Smooth muscle cell (in vitro differentiated cells): ENCODE measurements around the gene NR4A1. TPM values are rescaled to one million over a fixed set of nuclear protein-coding genes. Genes with fewer than 3 reads are reported as not detected.
A peak's percentile ranks its signal among the peaks of the same experiment; 100 is the strongest.

ENCODE experiments used
- DNase-seq: peaks from one replicate; lab custom pipeline; 2025; ENCODE audit not compliant: unreplicated experiment; lab: John Stamatoyannopoulos, UW
- H2AFZ ChIP-seq: fragments of 200-600 bp; sonication (generic); 2 replicates; pipeline ENCODE4 v1.6.0; 2016; ENCODE audit warnings: antibody characterized with exemption, low read depth, mild to moderate bottlenecking
- H3F3A ChIP-seq: fragments of 200-600 bp; sonication (generic); 2 replicates; pipeline ENCODE4 v1.6.0; 2017; ENCODE audit warnings: antibody characterized with exemption, low read depth
- H3K27ac ChIP-seq: fragments of 200-600 bp; sonication (generic); 2 replicates; pipeline ENCODE4 v1.5.1; 2016; ENCODE audit warnings: low read depth, mild to moderate bottlenecking
- H3K27me3 ChIP-seq: fragments of 200-600 bp; sonication (generic); 2 replicates; pipeline ENCODE4 v1.6.1; 2016; ENCODE audit warnings: low read depth, mild to moderate bottlenecking
- H3K36me3 ChIP-seq: fragments of 200-600 bp; sonication (generic); 2 replicates; pipeline ENCODE4 v1.5.1; 2016; ENCODE audit warnings: low read depth
- H3K4me1 ChIP-seq: fragments of 200-600 bp; sonication (generic); 2 replicates; pipeline ENCODE4 v1.5.1; 2016; ENCODE audit warnings: low read depth
- H3K4me2 ChIP-seq: fragments of 200-600 bp; sonication (generic); 2 replicates; pipeline ENCODE4 v1.6.0; 2016; ENCODE audit warnings: mild to moderate bottlenecking
- H3K4me3 ChIP-seq: fragments of 200-600 bp; sonication (generic); 2 replicates; pipeline ENCODE4 v1.5.1; 2016; ENCODE audit warnings: mild to moderate bottlenecking
- H3K79me2 ChIP-seq: fragments of 200-600 bp; sonication (generic); 2 replicates; pipeline ENCODE4 v1.6.0; 2016; ENCODE audit warnings: low read depth, mild to moderate bottlenecking
- H3K9ac ChIP-seq: fragments of 200-600 bp; sonication (generic); 2 replicates; pipeline ENCODE4 v1.6.0; 2016; ENCODE audit warnings: low read depth
- H3K9me3 ChIP-seq: fragments of 200-600 bp; sonication (generic); replicated peaks from 2 replicates; pipeline ENCODE4 v1.5.1; 2016; ENCODE audit warnings: low read depth
- H4K20me1 ChIP-seq: fragments of 200-600 bp; sonication (generic); 2 replicates; pipeline ENCODE4 v1.6.0; 2016; ENCODE audit warnings: low read depth
- WGBS: methylation state at CpG from one replicate; pipeline ENCODE4 v1.1.7; 2016; ENCODE audit warnings: low lambda C conversion rate; 5-methylcytosine and 5-hydroxymethylcytosine counted together
- polyA plus RNA-seq: library from polyadenylated mRNA; unstranded; fragments of >200 nt; fragmentation: Nextera tagmentation; extraction: Ambion mirVana; gene quantifications from 2 replicates; pipeline ENCODE4 v1.2.1, GENCODE V29; 2016
- total RNA-seq: library from RNA; depleted of rRNA; stranded (reverse); fragments of >200 nt; gene quantifications from 2 replicates; pipeline ENCODE4 v1.2.3, GENCODE V29; 2014
- TF ChIP-seq, protein P1 (sequence below): fragments of 200-600 bp; sonication (generic); IDR thresholded peaks from 2 replicates; pipeline ENCODE4 v1.5.1; 2017; ENCODE audit warnings: borderline replicate concordance, mild to moderate bottlenecking, antibody characterized with exemption; ENCODE audit not compliant: insufficient read depth, poor library complexity, severe bottlenecking

The NR4A1 gene
- total and polyA plus RNA-seq, 2 experiments from 2014 or later: 182 to 634 TPM

DNA sequence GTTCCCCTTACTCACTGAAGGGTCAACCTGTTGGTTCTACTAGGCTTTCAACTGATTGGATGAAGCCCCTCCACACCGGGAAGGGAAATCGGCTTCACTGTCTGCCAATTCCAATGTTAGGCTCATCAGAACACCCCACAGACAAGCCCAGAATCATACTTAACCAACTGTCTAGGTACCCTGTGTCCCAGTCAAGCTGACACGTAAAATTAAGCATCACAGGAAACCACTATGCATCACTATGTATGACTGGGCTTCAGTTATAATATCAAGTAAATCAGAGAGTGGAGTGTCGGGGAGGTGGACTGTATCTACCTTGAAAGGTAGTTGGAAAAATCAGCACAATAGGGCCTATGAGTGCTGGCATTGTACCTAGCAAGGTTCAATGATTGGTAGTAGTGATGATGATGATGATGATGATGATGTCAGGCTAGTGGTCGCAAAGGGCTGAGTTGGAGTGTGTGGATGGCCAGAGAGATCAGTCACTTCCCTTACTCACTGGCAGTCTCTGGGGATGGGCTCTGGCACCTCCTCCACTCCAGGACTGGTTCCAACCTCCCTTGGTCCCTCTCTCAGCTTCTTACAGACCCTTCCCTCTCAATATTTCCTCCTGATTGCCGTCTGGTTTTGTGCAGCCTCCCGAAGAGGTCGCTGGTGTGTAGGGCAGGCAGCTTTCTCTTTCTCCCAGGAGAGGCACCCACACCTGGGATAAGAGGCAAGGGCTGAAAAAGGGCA, 15.3 kb downstream of the NR4A1 start:
- Histone ChIP-seq H3K27ac (no peak overlapping the region), H3K27me3 (peaks cover 3% of the 10 kb centered on the region), H3K79me2 (peaks cover 17% of the 10 kb centered on the region), H3K4me1 (peaks cover 15% of the 10 kb centered on the region), H3K4me3 (no peak overlapping the region), H3K9ac (no peak overlapping the region), H3K4me2 (no peak overlapping the region), H3K9me3 (no peaks in the 10 kb centered on the region), H4K20me1 (peaks cover 14% of the 10 kb centered on the region), H3K36me3 (no peaks in the 10 kb centered on the region), H2AFZ (no peak overlapping the region), H3F3A (no peaks in the 10 kb centered on the region)
- DNase-seq: no peak
- 75% methylated on average over 8 of the region's 8 CpGs for WGBS
- TF ChIP-seq, protein P1, sequence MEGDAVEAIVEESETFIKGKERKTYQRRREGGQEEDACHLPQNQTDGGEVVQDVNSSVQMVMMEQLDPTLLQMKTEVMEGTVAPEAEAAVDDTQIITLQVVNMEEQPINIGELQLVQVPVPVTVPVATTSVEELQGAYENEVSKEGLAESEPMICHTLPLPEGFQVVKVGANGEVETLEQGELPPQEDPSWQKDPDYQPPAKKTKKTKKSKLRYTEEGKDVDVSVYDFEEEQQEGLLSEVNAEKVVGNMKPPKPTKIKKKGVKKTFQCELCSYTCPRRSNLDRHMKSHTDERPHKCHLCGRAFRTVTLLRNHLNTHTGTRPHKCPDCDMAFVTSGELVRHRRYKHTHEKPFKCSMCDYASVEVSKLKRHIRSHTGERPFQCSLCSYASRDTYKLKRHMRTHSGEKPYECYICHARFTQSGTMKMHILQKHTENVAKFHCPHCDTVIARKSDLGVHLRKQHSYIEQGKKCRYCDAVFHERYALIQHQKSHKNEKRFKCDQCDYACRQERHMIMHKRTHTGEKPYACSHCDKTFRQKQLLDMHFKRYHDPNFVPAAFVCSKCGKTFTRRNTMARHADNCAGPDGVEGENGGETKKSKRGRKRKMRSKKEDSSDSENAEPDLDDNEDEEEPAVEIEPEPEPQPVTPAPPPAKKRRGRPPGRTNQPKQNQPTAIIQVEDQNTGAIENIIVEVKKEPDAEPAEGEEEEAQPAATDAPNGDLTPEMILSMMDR: no peak

DNA sequence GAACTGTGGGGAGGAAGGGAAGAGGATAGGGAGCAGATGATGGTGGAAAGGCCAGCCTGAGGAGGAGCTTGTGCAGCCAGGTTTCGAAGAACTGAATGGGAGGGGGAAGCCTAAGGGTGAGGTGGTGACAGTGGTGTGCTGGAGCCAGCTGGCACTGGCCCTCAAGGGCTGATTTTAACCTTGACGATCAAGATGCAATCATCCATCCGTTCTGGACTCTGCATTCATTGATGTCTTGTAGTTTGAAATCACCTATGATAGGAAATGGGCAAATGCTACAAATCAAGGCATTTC, 15.8 kb downstream of the NR4A1 start:
- peaks cover 10% of the 10 kb centered on the region for H3K4me1 ChIP-seq
- no peak overlapping the region for H3K27ac ChIP-seq
- no peak for DNase-seq
- WGBS: 77% methylated on average over 3 of the region's 3 CpGs
- H3F3A ChIP-seq: no peaks in the 10 kb centered on the region
- H3K36me3 ChIP-seq: no peaks in the 10 kb centered on the region
- peaks cover 22% of the 10 kb centered on the region for H3K79me2 ChIP-seq
- H3K9me3 ChIP-seq: no peaks in the 10 kb centered on the region
- no peak overlapping the region for H3K9ac ChIP-seq
- TF ChIP-seq, protein P1: no peak
- no peak overlapping the region for H3K4me2 ChIP-seq
- H2AFZ ChIP-seq: no peak overlapping the region
- no peak overlapping the region for H3K4me3 ChIP-seq
- H4K20me1 ChIP-seq: peaks cover 19% of the 10 kb centered on the region
- peaks cover 3% of the 10 kb centered on the region for H3K27me3 ChIP-seq

DNA sequence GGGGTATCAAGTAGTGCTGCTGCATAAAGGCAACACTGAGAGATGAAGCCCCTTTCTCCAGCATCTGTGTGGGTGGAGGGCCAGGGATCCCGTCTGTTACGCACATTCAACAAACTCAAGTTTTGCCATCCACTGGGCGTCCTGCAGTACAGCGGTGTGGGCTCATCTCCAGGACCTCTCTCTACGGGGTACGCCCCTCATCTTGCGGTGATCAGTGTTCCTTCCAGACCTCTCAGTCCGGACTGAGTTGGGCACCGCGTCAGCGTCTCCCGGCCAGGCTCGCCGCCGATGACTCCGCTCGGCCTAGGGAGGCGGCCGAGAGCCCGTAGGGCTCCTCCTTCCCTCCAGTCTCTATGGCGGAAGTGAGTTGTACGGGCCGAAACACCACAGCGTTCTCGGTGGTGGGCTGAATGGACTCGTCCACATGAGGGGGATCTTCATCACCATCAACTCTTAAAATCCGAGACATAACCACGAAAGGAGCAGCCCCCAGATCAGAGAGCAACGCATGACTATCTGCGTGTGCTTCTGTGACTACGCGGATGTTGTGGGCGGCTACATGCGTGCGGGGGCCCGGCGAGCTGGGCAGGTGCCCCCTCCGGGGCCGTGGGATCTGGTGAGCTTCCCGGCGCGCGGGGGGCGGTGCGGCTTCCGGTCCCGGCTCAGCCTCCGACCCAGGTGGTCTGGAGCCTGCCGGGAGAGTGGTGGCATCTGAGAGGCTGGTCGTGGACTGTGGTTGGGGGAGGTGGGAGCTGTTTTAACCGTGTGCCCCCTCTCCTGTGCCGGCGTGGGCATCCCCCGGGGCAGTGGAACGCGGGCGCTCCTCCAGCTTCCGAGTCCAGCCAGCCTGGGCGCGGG, 18.3 kb downstream of the NR4A1 start, which contains the start of gene ATG101:
Gene ATG101, plus strand, starts transcription at position 652 of the 858 bp plus-strand sequence. CDS start 3,673 bp downstream, outside the sequence.
- 2% methylated on average over 52 of the region's 60 CpGs for WGBS
- Histone ChIP-seq H3K9me3 (no peaks in the 10 kb centered on the region), H3K4me1 (peaks cover 10% of the 10 kb centered on the region)

More for the DNA sequence above, 18.3 kb downstream of the NR4A1 start, which contains the start of gene ATG101:
- TF ChIP-seq, protein P1: peak; percentile 49
- Histone ChIP-seq H3K4me2 (peak within 1 kb of the TSS; percentile 99), H3K9ac (peak within 1 kb of the TSS; percentile 99), H3K27me3 (peaks cover 3% of the 10 kb centered on the region), H4K20me1 (peaks cover 44% of the 10 kb centered on the region), H3K27ac (peak within 1 kb of the TSS; percentile 94), H3K4me3 (peak within 1 kb of the TSS; percentile 86), H3K79me2 (peaks cover 44% of the 10 kb centered on the region), H3K36me3 (no peaks in the 10 kb centered on the region), H2AFZ (peak within 1 kb of the TSS; percentile 73), H3F3A (no peaks in the 10 kb centered on the region)
- DNase-seq: peak; percentile 88
